Motor neuron (in vitro differentiated cells): ENCODE data around the gene GET4. TPM values are rescaled to one million over a fixed set of nuclear protein-coding genes. Genes with fewer than 3 reads are reported as not detected.
"Not testable (repeated sequence)": the region's sequence is repeated elsewhere in the genome, so short reads cannot be mapped to it uniquely, and the experiment has no call there.

ENCODE experiments used
- ATAC-seq, 8 experiments: fragments of 200-7000 bp; cut with Tn5 transposase; replicated peaks in 6 of 8; 2 replicates each; pipeline ENCODE4 v1.8.0; 2021; ENCODE audit warnings: mild to moderate bottlenecking in 8 of 8, moderate library complexity in 8 of 8
- H3K27ac ChIP-seq, 2 donors: fragments of 250-450 bp; sonication (Bioruptor Pico); 2 replicates each; pipeline ENCODE4 v1.9.0; 2021; ENCODE audit warnings: antibody characterized with exemption in 2 of 2, mild to moderate bottlenecking in 2 of 2, moderate library complexity in 1 of 2
- H3K4me1 ChIP-seq, 2 donors: fragments of 250-450 bp; sonication (Bioruptor Pico); replicated peaks in 1 of 2; 2 replicates each; pipeline ENCODE4 v1.6.1; 2021; ENCODE audit warnings: antibody characterized with exemption in 2 of 2, mild to moderate bottlenecking in 2 of 2, moderate library complexity in 1 of 2
- H3K4me3 ChIP-seq, 5 donors: fragments of 250-450 bp; sonication (Bioruptor Pico); 2 replicates each; pipeline ENCODE4 v1.9.0; 2021; ENCODE audit warnings: antibody characterized with exemption in 5 of 5, mild to moderate bottlenecking in 5 of 5, moderate library complexity in 4 of 5
- WGBS, 10 experiments: fragments of 450-650 bp; shearing (Covaris generic); methylation state at CpG; one replicate each; pipeline ENCODE4 v1.0.0; 2022; 5-methylcytosine and 5-hydroxymethylcytosine counted together
- in situ Hi-C, 9 experiments: fragments of 400-800 bp; cut with MboI; loops; one replicate each; pipeline ENCODE4 v1.15.0; 2021; ENCODE audit warnings: low sequenced_read_pairs in 9 of 9, low pct_unique_long_range_greater_than_20kb in 2 of 9; ENCODE audit not compliant: unreplicated experiment in 9 of 9
- total RNA-seq, 8 experiments: library from RNA; unstranded; fragments of 300-600 nt; gene quantifications; 2 replicates each; pipeline versions ENCODE4 v1.2.3 to v1.2.4, GENCODE V29; 2022

Gene GET4
- total RNA-seq, 8 experiments from 2014 or later: 12.6 to 42.8 (median 27.5) TPM

DNA sequence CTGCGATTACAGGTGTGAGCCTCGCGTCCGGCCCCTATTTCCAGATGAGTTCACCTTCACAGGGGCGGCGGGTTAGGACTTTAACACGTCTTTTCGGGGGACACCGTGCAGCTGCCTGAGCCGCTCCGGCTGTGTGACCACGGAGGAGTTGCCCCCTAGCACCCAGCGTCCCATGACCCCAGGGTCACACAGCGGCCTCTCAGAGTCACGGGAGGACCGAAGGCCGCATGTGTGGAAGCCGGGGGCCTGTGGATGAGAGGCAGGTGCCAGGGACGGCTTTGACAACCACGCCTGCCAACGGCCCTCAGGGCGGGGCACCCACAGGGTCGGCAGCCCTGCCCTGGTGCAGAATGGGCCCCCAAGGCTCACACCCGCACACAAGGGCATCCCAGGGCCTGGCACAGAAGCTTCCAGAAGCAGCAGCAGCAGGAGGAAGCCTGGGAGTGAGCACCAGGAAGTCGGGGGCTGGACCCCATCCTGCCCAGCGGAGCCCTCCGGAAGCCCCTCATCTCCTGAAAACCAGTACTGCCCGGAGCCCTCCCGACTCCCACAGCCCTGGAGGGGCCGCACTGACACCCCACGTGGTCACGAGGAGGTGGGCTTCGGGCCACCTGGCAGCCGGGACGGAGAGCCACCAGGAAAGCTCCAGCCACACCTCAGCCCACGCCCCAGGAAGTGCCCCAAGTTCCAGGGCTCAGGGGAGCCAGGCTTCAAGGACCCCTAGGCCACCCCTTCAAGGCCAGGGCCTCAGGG is 45.4 kb downstream of the GET4 start:
- Histone ChIP-seq H3K4me1 (no peaks in the 10 kb centered on the region), H3K27ac (no peak overlapping the region), H3K4me3 (no peak overlapping the region)
- ATAC-seq: no peak
- in situ Hi-C loops: no loop called here
- 76 to 90% (median 83%) methylated on average over 7 to 10 of the region's 36 CpGs; no CpG with 5 or more reads in 7 of the 10 experiments for WGBS, 10 experiments

DNA sequence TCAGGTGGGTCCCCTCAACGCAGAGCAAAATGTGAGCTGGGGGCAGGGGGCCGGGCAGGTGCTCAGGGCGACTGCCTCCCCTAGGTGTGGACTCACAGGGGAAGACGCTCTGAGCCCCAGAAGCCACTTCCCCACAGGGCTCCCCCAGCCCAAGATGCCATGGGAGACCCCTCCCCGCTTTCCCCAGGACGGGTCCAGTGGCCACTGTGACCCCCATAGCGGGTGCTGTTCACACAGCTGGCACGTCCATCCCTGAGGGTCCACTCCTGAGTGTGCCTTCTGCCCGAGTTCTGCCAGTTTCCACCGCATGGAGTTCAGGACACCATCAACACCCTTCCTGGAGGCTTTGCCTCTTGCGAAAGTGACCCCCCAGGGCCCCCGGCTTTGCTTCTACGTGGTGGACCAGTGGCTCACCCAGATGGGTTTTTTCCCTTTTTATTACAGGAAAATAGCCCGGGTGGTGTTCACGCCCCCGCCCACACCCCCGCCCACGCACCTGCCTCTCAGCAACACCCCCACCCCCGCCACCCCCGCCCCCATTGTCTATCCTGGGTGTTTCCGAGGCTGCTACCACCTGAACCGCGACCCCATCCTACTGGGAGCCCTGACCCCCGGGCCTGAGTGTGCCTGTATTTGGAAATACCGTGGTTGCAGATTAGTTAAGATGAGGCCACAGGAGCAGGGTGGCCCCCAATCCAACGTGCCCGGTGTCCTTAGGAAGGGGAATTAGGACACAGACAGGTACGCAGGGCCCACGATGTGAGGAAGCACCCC is 46.2 kb downstream of the GET4 start:
- Histone ChIP-seq H3K27ac (no peak overlapping the region), H3K4me3 (no peak overlapping the region), H3K4me1 (no peaks in the 10 kb centered on the region)
- no peak for ATAC-seq
- in situ Hi-C loops: no loop called here
- 52% methylated on average over 2 of the region's 29 CpGs; no CpG with 5 or more reads in 9 of the 10 experiments for WGBS, 10 experiments

DNA sequence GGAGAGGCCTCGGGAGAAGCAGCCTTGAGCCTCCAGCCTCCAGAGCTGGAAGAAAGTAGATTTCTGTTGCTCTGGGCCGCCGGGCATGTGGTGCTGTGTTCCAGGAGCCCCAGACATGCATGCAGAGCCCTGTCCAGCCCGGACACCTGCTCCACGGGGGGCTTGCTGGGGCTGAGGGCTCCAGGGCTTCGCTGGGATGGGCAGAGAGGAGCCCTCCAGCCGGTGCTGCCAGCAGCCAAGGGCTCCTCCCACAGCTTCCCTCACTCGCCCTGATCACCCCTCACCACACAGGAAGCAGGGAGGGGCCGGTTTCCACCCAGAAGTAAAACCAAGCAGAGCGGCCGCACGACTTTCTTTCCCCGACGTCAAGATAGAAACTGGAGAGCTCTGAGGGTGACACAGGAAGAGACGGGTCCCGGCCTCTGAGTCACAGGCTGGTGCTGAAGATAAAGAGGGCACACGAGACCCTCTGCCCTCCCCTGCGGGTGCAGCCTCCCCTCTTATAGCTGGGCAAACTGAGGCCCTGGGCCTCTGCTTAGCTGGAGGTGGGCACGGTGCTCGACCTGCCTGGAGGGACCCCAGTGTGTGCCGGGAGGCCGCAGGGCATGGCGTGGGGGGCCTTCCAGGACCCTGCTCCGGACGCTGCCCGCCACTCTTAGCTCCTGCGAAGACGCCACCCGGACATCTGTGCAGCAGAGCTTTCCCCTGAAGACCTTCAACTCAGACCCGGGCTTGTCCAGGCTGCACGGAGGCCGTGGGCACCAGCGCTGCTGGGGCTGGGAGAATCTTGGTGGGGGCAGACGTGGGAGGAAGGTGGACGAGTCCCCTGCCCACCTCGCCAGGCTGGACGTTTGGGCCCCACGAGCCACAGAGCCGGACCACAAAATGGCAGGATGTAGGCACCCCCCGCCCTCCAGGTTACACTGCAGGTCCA is 47.0 kb downstream of the GET4 start:
- 11 to 80% (median 55%) methylated on average over 2 to 8 of the region's 40 CpGs; no CpG with 5 or more reads in 7 of the 10 experiments for WGBS, 10 experiments
- in situ Hi-C loops: no loop called here
- Histone ChIP-seq H3K27ac (no peak overlapping the region), H3K4me1 (no peaks in the 10 kb centered on the region), H3K4me3 (no peak overlapping the region)
- peak in 7 of 8 experiments; percentile 11 to 76 (median 33) for ATAC-seq

DNA sequence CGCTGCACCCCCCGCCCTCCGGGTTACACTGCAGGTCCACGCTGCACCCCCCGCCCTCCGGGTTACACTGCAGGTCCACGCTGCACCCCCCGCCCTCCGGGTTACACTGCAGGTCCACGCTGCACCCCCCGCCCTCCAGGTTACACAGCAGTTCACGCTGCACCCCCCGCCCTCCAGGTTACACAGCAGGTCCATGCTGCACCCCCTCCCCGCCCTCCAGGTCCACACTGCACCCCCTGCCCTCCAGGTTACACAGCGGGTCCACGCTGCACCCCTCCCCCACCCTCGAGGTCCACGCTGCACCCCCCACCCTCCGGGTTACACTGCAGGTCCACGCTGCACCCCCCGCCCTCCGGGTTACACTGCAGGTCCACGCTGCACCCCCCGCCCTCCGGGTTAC is 47.7 kb downstream of the GET4 start:
- H3K4me1 ChIP-seq, H3K27ac ChIP-seq, H3K4me3 ChIP-seq, ATAC-seq, in situ Hi-C loops: not testable (repeated sequence)
- WGBS, 10 experiments: no CpG with 5 or more reads among the region's 25 CpGs

DNA sequence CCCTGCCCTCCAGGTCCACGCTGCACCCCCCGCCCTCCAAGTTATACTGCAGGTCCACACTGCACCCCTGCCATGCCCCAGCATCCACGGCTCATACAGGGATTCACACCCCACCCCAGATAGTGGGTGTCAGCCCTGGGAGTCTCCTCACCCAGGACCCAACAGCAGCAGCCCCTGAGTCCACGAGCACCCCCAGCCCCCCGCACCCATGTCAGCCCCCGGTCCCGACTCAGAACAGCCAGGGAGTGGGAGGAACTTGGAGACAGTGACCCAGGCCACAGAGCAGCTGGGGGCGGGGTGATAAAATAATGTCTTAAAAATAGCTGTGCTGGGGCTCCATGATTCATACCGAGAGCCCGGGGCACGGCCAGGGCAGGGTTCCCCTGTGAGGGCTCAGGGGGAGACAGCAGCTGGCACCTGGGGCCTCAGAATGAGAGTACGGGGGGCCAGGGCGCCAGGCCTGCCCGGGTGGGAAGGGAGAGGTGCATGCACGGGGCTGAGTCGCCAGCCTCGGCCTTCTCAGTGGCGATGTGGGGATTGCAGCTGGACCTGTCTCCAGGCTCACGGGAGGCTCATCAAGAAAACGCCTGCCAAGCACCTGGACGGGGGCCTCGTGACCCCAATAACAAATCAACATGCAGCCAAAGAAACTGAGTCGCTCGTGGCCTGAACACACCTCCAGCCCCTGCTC is 48.3 kb downstream of the GET4 start:
- ATAC-seq: peak in 1 of 8 experiments; percentile 25
- Histone ChIP-seq H3K27ac (no peak overlapping the region), H3K4me1 (no peaks in the 10 kb centered on the region), H3K4me3 (no peak overlapping the region)
- in situ Hi-C loops: no loop called here
- 0% methylated on average over 1 of the region's 24 CpGs; no CpG with 5 or more reads in 9 of the 10 experiments for WGBS, 10 experiments

DNA sequence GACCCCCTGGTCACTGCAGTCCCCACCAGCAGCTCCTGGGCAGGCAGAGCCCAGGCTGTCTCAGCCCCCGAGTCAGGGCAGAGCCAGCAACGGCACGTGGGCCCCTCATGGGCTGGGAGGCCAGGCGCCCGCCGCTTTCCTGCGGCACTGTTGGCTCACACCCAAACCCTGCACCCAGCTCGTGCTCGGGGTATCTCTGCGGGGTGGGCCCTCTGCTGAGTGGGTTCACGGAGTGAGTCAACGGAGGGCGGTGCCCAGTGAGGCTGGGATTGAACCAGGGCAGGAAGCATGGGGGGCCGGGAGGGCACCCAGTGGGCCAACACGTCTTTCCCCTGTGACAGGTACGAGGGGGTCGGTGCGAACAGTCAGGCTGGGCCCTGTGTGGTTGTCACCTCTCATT is 49.2 kb downstream of the GET4 start:
- Histone ChIP-seq H3K27ac (no peak overlapping the region), H3K4me3 (no peak overlapping the region), H3K4me1 (no peaks in the 10 kb centered on the region)
- 86% methylated on average over 6 of the region's 18 CpGs; no CpG with 5 or more reads in 9 of the 10 experiments for WGBS, 10 experiments
- no peak for ATAC-seq
- in situ Hi-C loops: no loop called here

DNA sequence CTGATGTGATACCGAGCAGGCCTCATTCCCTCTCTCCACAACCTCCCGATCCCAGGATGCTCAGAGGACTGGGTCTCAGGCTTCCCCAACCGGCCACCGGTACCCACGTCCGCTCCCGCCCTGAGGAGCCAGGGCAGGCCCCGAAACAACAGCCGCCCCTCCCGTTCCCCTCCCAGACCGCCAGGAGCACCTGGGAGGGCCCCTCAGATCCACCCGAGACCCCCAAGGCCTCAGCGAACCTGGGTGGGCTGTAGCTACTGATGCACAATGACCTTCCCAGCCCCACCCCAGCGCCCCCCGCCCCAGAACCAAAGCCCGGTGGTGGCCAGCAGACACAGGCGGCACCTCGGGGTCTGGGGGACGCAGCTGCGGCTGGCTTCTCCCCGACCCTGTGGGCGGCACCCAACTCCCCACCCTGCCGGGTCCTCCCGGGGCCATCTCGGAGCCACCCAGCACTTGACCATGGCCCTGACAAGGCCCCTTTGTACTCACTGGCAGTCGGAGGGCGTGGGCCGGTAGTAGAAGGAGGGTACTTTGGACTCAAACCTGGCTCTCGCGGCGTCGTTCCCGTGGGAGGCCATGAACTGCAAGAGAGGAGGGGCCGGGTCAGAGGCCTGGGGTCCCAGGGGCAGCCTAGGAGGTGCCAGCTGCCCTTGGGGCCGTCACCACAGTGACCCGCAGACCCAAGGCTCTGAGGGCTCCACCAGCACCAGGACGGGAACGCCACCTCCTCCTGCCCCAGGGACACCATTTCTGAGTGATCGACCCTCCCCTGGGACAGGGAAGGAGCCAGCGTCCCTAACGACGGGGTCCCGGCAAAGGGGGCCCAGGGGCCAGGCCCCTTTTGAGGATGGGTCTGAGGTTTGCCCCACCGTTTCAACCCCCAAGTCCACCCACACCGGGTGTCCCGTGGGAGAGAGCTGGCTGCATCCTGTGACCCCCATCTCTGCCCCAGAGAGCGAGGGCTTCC is 50.0 kb downstream of the GET4 start:
- ATAC-seq: no peak
- Histone ChIP-seq H3K27ac (no peak overlapping the region), H3K4me1 (no peaks in the 10 kb centered on the region), H3K4me3 (no peak overlapping the region)
- WGBS, 10 experiments: 39 to 90% (median 80%) methylated on average over 1 to 6 of the region's 47 CpGs; no CpG with 5 or more reads in 7 of the 10 experiments
- in situ Hi-C loops: no loop called here

DNA sequence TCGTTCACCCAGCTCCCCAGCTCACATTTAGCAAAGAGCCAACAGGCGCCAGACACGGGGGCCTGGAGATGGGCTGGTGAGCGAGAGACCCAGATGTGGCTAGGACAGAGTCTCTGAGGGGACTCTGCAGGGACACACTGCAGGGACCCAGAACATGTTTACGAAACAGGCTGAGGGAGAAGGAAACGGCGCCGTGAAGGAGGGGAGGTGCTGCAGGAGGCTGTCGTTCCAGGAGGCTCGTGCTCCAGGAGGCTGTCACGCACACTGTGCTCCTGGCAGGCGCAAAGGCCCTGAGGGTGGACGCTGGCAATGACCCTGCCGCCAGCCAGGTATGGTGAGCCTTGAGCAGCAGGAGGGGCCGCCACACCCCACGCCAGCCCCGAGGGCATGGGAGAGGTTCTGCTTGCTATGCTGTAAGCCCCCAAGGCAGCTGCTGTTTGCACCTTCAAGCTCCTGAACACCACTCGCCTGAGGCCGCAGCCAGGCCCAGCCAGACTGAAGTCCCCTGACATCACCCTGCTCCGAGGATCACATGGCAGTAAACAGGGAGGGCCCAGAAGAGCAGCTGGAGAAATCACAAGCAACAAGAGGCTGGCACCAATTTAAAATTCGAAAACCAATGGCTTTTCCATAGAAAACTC is 50.8 kb downstream of the GET4 start:
- 33 to 80% (median 53%) methylated on average over 1 to 7 of the region's 21 CpGs; no CpG with 5 or more reads in 3 of the 10 experiments for WGBS, 10 experiments
- in situ Hi-C loops: no loop called here
- Histone ChIP-seq H3K4me1 (no peaks in the 10 kb centered on the region), H3K27ac (no peak overlapping the region), H3K4me3 (no peak overlapping the region)
- ATAC-seq: peak; percentile 26 to 76 (median 56)

DNA sequence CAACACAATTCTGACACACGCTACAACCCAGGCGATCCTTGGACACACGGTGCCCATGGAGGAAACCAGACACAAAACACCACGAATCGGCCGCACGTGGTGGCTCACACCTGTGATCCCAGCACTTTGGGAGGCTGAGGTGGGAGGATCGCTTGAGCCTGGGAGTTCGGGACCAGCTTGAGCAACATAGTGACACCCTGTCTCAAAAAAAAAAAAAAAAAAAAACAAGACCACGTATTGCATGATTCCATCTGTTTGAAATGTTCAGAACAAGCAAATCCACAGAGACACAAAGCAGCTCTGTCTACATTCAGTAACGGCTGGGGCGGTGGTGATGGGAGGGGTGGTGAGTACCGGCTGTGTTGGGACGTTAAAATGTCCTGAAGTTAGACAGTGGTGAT is 53.0 kb downstream of the GET4 start:
- ATAC-seq: no peak
- in situ Hi-C loops: no loop called here
- 0 to 100% (median 86%) methylated on average over 1 to 11 of the region's 14 CpGs; no CpG with 5 or more reads in 3 of the 10 experiments for WGBS, 10 experiments

DNA sequence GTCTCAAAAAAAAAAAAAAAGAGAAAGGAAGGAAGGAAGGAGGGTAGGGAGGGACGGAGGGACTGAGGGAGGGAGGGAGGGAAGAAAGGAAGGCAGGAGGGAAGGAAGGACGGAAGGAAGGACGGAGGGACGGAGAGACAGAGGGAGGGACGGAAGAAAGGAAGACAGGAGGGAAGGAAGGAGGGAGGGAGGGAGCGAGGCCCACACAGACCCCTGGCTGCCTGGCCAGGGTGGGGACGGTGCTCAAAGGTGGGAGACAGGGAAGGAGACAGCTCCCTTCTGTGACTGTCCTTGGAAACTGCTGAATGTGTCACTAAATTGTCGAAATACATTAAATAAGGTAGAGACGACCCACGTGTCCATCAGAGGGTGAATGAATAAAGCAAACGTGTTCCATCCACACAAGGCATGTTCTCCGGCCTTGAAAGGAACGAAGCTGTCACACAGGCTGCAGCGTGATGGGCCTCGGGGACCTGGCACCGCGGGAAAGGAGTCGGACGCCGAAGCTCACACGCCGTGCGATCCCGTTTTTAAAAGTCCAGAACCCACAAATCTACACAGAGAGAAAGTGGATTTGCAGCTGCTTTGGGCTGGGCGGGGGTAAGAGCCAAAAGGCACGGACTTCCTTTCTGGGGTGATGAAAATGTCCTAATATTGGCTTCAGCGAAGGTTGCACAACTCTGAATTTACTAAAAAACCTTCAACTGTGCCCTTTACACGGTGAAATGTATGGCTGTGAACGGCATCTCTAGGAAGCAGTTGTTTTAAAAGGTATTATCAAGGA is 54.8 kb downstream of the GET4 start:
- no peak for ATAC-seq
- H3K4me1 ChIP-seq: no peaks in the 10 kb centered on the region
- H3K4me3 ChIP-seq: no peak overlapping the region
- in situ Hi-C loops: no loop called here
- H3K27ac ChIP-seq: no peak overlapping the region
- 27 to 89% (median 67%) methylated on average over 2 to 22 of the region's 29 CpGs for WGBS, 10 experiments

More for the DNA sequence above, 53.0 kb downstream of the GET4 start:
- Histone ChIP-seq H3K27ac (no peak overlapping the region), H3K4me3 (no peak overlapping the region), H3K4me1 (no peaks in the 10 kb centered on the region)
